Tibial nerve (tissue), 4 donors: Measurements from ENCODE around the gene SLC22A12. TPM values are rescaled to one million over a fixed set of nuclear protein-coding genes. Genes with fewer than 3 reads are reported as not detected.

Source experiments
- DNase-seq, 2 donors: peaks; one replicate each; pipeline ENCODE4 v3.0.0-alpha.2; 2019; ENCODE audit warnings: low spot score in 2 of 2
- H3K27ac ChIP-seq, 4 donors: fragments of 200-600 bp; sonication (generic) in 3 of 4; one replicate each; pipeline ENCODE4 v1.5.1; 2017 to 2019; ENCODE audit warnings: mild to moderate bottlenecking in 1 of 4
- H3K27me3 ChIP-seq, 2 donors: fragments of 200-600 bp; sonication (generic) in 1 of 2; one replicate each; pipeline versions ENCODE4 v1.5.1 to v1.6.0; 2017 to 2019
- H3K36me3 ChIP-seq, 3 donors: fragments of 200-600 bp; sonication (generic); one replicate each; pipeline ENCODE4 v1.5.1; 2018 to 2019
- H3K4me1 ChIP-seq, 4 donors: fragments of 200-600 bp; sonication (generic) in 3 of 4; one replicate each; pipeline ENCODE4 v1.5.1; 2017 to 2019
- H3K4me3 ChIP-seq, 4 donors: fragments of 200-600 bp; sonication (generic) in 3 of 4; one replicate each; pipeline ENCODE4 v1.5.1; 2017 to 2019; ENCODE audit warnings: mild to moderate bottlenecking in 1 of 4, moderate library complexity in 1 of 4
- H3K9me3 ChIP-seq, 4 donors: fragments of 200-600 bp; sonication (generic) in 3 of 4; one replicate each; pipeline ENCODE4 v1.5.1; 2017 to 2019
- EP300 ChIP-seq, 2 donors: sonication (generic); formaldehyde crosslinking; IDR thresholded peaks; one replicate each; pipeline ENCODE4 v1.6.1; 2017; ENCODE audit warnings: antibody characterized with exemption in 2 of 2, mild to moderate bottlenecking in 1 of 2
- POLR2A ChIP-seq, 2 donors: fragments of 450-650 bp; IDR thresholded peaks; one replicate each; pipeline ENCODE4 v1.6.1; 2017; ENCODE audit warnings: antibody characterized with exemption in 2 of 2, mild to moderate bottlenecking in 2 of 2, moderate library complexity in 2 of 2
- WGBS, 2 donors: methylation state at CpG; one replicate each; pipeline ENCODE4 v1.1.5; 2018; 5-methylcytosine and 5-hydroxymethylcytosine counted together
- total RNA-seq, 4 donors: library from RNA; depleted of rRNA; stranded (reverse); fragments of >200 nt; gene quantifications; one replicate each; pipeline ENCODE4 v1.1.0, GENCODE V29; 2016
- TF ChIP-seq, protein P1 (sequence below), 5 experiments: fragments of 200-600 bp in 3 of 5; fragments of 450-650 bp in 2 of 5; sonication (generic) in 3 of 5; IDR thresholded peaks; one replicate each; pipeline ENCODE4 v1.5.1; 2016 to 2019; ENCODE audit warnings: antibody characterized with exemption in 5 of 5, mild to moderate bottlenecking in 3 of 5, moderate library complexity in 2 of 5

Gene SLC22A12
- total RNA-seq, 4 donors from 2014 or later = 0.30 TPM; not detected in 3

DNA sequence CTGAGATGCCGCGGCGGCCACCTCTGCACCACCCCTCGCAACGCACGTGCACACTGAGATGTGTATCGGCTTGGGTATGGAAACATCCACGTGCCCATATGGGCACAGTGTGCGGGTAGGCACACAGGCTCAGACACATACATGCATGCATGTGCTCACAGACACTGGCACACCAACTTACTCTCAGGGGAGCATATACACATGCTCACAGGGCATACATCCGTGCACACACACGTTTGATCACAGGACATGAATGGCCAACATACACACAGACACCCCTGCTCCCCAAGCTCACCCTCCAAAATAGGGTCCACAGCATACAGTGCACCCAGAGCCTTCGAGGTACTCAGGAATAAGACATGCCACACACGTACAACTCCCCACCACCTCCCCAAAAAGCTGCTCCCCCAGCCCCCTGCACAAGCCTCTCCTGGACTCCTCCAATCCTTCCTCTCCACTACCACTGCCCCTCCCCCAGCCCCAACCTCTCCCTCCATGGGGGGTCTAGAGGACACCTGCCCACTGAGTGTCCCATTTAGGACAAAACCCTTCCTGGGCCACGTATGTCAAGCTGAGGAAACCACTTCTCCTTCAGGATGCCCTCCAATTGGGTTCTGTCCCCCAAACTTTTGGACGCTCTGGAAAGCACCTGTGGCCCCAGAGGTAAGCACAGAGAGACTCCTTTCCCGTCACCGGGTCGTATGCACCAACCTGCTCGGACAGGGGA lies 53.1 kb downstream of the SLC22A12 start:
- H3K36me3 ChIP-seq = no peaks in the 10 kb centered on the region
- TF ChIP-seq, protein P1, sequence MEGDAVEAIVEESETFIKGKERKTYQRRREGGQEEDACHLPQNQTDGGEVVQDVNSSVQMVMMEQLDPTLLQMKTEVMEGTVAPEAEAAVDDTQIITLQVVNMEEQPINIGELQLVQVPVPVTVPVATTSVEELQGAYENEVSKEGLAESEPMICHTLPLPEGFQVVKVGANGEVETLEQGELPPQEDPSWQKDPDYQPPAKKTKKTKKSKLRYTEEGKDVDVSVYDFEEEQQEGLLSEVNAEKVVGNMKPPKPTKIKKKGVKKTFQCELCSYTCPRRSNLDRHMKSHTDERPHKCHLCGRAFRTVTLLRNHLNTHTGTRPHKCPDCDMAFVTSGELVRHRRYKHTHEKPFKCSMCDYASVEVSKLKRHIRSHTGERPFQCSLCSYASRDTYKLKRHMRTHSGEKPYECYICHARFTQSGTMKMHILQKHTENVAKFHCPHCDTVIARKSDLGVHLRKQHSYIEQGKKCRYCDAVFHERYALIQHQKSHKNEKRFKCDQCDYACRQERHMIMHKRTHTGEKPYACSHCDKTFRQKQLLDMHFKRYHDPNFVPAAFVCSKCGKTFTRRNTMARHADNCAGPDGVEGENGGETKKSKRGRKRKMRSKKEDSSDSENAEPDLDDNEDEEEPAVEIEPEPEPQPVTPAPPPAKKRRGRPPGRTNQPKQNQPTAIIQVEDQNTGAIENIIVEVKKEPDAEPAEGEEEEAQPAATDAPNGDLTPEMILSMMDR (IDR thresholded peaks at IDR 0.05) = no peak
- TF ChIP-seq EP300 (IDR thresholded peaks at IDR 0.05) (no peak), POLR2A (IDR thresholded peaks at IDR 0.05) (no peak)
- H3K4me1 ChIP-seq = peaks cover 0 to 18% (median 3%) of the 10 kb centered on the region in 4 donors
- DNase-seq = no peak
- peak overlapping the region in 1 of 4 donors; percentile 36 for H3K4me3 ChIP-seq
- no peak overlapping the region for H3K27ac ChIP-seq
- no peaks in the 10 kb centered on the region for H3K9me3 ChIP-seq
- H3K27me3 ChIP-seq = peaks cover 0 to 56% of the 10 kb centered on the region in 2 donors
- WGBS, 2 donors = 12 to 18% methylated on average over 17 to 19 of the region's 19 CpGs

DNA sequence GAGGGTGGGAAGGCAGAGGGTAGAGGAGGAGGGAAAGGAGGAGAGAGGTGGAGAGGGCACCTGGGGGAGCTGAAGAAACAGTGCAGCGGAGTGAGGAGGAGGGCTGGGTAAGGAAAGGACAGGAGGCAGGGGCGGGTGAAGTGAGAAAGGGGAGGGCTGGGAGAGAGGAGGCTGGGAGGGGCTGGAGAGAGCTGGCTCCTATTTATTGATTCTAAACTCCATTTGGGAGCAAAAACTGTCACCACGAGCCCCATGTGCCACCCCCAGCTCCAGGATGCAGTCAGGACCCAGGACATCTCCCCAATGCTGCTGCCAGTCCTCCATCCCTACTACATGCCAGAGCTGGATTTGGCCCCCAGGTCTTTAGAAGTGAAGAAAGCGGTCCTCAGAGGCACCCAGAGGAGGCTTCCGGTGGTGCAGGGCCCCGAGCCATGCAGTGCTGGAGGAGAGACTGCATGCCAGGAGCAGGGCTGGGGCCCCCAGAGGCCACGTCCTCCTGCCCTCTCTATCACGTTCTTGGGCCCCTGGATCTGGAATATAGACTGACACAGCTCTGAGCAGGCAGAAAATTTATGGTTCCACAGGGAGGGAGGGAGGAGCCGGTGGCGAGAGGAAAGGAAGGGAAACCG lies 53.7 kb downstream of the SLC22A12 start:
- Histone ChIP-seq H3K4me3 (no peak overlapping the region), H3K4me1 (peaks cover 0 to 18% (median 3%) of the 10 kb centered on the region in 4 donors), H3K27ac (no peak overlapping the region), H3K9me3 (no peaks in the 10 kb centered on the region), H3K36me3 (no peaks in the 10 kb centered on the region), H3K27me3 (peaks cover 0 to 49% of the 10 kb centered on the region in 2 donors)
- TF ChIP-seq EP300 (IDR thresholded peaks at IDR 0.05) = no peak
- TF ChIP-seq, protein P1 (IDR thresholded peaks at IDR 0.05) = peak in 2 of 5 experiments; percentile 12 to 18
- no peak for TF ChIP-seq POLR2A (IDR thresholded peaks at IDR 0.05)
- 27 to 29% methylated on average over 11 of the region's 11 CpGs for WGBS, 2 donors
- DNase-seq = no peak

- 68 to 74% methylated on average over 9 of the region's 9 CpGs for WGBS, 2 donors
- Histone ChIP-seq H3K27ac (no peak overlapping the region), H3K9me3 (no peaks in the 10 kb centered on the region), H3K4me3 (no peak overlapping the region), H3K36me3 (no peaks in the 10 kb centered on the region), H3K27me3 (peaks cover 0 to 25% of the 10 kb centered on the region in 2 donors), H3K4me1 (peaks cover 0 to 16% (median 3%) of the 10 kb centered on the region in 4 donors)
- DNase-seq = no peak
- TF ChIP-seq POLR2A (IDR thresholded peaks at IDR 0.05) = no peak
- TF ChIP-seq, protein P1 (IDR thresholded peaks at IDR 0.05) = no peak
- TF ChIP-seq EP300 (IDR thresholded peaks at IDR 0.05) = no peak
Measured at GRCh38 chr11:64647019-64647779, 56.2 kb downstream of the SLC22A12 start.

- H3K9me3 ChIP-seq = no peaks in the 10 kb centered on the region
- no peak for DNase-seq
- H3K36me3 ChIP-seq = no peaks in the 10 kb centered on the region
- peaks cover 0 to 10% (median 2%) of the 10 kb centered on the region in 4 donors for H3K4me1 ChIP-seq
- TF ChIP-seq EP300 (IDR thresholded peaks at IDR 0.05) (no peak), POLR2A (IDR thresholded peaks at IDR 0.05) (no peak)
- TF ChIP-seq, protein P1 (IDR thresholded peaks at IDR 0.05) = no peak
- no peak overlapping the region for H3K27ac ChIP-seq
- H3K27me3 ChIP-seq = peaks cover 0 to 11% of the 10 kb centered on the region in 2 donors
- no peak overlapping the region for H3K4me3 ChIP-seq
- 87 to 92% methylated on average over 9 of the region's 9 CpGs for WGBS, 2 donors
Measured at GRCh38 chr11:64648551-64648950, 57.5 kb downstream of the SLC22A12 start.
